Endometrial microvascular endothelial cells (primary cell): ENCODE data around the gene VAV2. TPM values are rescaled to one million over a fixed set of nuclear protein-coding genes. Genes with fewer than 3 reads are reported as not detected.

Source experiments
- in situ Hi-C: cut with HindIII; loops from 2 replicates; pipeline ENCODE4 v1.10.0; 2017; ENCODE audit warnings: low sequenced_read_pairs, low pct_unique_long_range_greater_than_20kb; ENCODE audit errors: inconsistent ontology term
- total RNA-seq: library from RNA; depleted of rRNA; stranded (reverse); fragments of >200 nt; gene quantifications from one replicate; pipeline ENCODE4 v1.2.3, GENCODE V29; 2015; ENCODE audit errors: inconsistent ontology term

Gene VAV2
- total RNA-seq, 1 donor from 2014 or later: 12.8 TPM

- in situ Hi-C loops: no loop called here
Observed at GRCh38 chr9:133715295-133715865, 276.7 kb downstream of the VAV2 start.

DNA sequence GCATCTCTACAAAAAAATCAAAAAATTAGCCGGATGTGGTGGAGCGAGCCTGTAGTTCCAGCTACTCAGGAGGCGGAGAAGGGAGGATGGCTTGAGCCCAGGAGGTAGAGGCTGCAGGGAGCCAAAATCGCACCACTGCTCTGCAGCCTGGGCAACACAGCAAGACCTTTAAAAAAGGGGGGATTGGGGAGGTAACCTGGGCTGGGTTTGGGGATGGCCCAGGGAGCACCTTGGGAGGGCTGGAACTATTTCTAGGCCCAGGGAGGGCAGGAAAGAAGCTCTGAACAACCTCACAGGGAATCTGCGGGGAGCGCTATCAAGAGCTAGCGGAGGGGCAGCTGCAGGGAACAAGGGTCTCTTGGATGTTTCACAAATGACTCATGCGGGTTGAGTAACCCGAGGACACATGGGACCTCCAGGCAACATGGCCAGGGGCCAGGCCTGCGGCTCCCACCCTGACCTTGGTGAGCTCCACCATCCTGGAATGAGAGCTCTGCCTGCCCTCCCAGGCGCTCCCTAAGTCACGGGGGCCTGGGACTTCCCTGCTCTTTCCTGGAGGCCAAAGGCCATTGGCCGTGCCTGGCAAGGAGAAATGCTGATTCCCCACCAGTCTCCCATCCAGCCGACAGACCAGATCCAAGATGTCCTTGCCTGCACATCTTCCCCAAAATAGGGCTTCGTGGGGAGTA is 277.4 kb downstream of the VAV2 start:
- in situ Hi-C loops: no loop called here

GRCh38 chr9:133713960-133714495 is 278.1 kb downstream of the VAV2 start:
- in situ Hi-C loops: no loop called here

- in situ Hi-C loops: no loop called here
Observed at GRCh38 chr9:133713150-133713959, 278.8 kb downstream of the VAV2 start.

DNA sequence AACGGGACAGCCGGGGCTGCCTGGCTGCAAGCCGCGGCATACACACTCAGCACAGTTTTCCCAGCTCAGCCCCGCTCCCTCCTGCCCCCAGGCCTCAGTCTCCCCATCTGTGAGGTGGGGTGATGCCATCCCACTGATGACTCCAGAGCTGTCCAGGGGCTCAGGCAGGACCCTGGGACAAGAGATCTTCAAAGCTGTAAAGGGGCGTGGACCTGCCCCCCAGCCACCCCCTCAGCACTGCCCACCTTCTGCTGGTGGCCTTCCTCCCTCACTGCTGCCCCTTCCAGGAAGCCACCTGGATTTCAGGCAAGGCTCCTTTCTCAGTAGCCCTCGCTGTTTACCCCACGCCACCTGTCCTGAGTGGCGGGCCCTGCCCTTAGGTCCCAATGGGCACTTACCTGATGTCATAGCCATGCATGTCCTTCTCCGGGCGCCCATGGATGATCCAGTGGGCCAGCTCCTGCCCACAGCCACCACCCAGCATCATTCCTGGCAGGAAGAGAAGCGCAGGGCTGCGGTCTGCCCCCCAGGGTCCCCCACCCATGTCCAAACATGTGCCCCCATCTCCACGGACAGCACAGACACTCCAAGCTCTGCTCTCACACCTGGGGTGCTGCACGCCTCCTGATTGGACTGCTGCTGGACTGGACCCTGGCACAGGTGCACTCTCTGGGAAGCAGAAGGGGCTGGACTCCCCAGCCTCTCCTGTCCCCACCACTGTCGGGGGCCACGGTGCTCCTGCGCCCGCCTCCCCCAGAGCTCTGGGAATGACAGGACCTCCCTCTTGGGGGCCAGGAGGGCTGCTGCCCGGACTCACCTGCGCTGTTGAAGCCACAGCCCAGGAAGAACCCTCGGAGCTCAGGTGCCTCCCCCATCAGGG is 279.7 kb downstream of the VAV2 start:
- in situ Hi-C loops: no loop called here

Other genes with a start within 250 kb of the VAV2 start
- gene BRD3OS, start 33.2 kb upstream of the VAV2 start, total RNA-seq: 18.4 TPM
- 7.9 TPM for gene BRD3, start 75.7 kb upstream of the VAV2 start, total RNA-seq
- gene WDR5, start 143.8 kb upstream of the VAV2 start, total RNA-seq: 34.6 TPM
- not detected for gene RNU6ATAC, start 172.2 kb upstream of the VAV2 start, total RNA-seq